WTC11 (cell line): ENCODE results near the gene IFITM5. TPM values are rescaled to one million over a fixed set of nuclear protein-coding genes. Genes with fewer than 3 reads are reported as not detected.

Source experiments
- ARID4B ChIP-seq: sonication (generic); formaldehyde crosslinking; IDR thresholded peaks from 2 replicates; pipeline ENCODE4 v1.8.0; 2023; ENCODE audit warnings: missing genetic modification reagents, mild to moderate bottlenecking, borderline replicate concordance
- ATF2 ChIP-seq: sonication (generic); formaldehyde crosslinking; IDR thresholded peaks from 2 replicates; pipeline ENCODE4 v1.8.1; 2022; ENCODE audit warnings: low read depth, missing genetic modification reagents, borderline replicate concordance
- ATF6 ChIP-seq: sonication (generic); formaldehyde crosslinking; IDR thresholded peaks from 2 replicates; pipeline ENCODE4 v1.8.1; 2023; ENCODE audit warnings: mild to moderate bottlenecking, missing genetic modification reagents
- CTCF ChIP-seq: fragments of 200-600 bp; IDR thresholded peaks from 2 replicates; pipeline ENCODE4 v1.8.0; 2022; ENCODE audit warnings: antibody characterized with exemption
- ELF4 ChIP-seq: sonication (generic); formaldehyde crosslinking; IDR thresholded peaks from 2 replicates; pipeline ENCODE4 v1.8.1; 2022; ENCODE audit warnings: low read depth, mild to moderate bottlenecking, moderate library complexity, missing genetic modification reagents
- EMX1 ChIP-seq: fragments of 250-450 bp; sonication (Bioruptor Pico); IDR thresholded peaks from 2 replicates; pipeline ENCODE4 v1.8.0; 2021; ENCODE audit warnings: mild to moderate bottlenecking
- HMGA2 ChIP-seq: fragments of 250-450 bp; sonication (Bioruptor Pico); IDR thresholded peaks from 2 replicates; pipeline ENCODE4 v1.4.0; 2021; ENCODE audit warnings: mild to moderate bottlenecking, moderate library complexity
- NFATC4 ChIP-seq: fragments of 250-450 bp; sonication (Bioruptor Pico); IDR thresholded peaks from 2 replicates; pipeline ENCODE4 v1.9.0; 2021; ENCODE audit warnings: mild to moderate bottlenecking
- SMAD4 ChIP-seq: sonication (generic); formaldehyde crosslinking; IDR thresholded peaks from 2 replicates; pipeline ENCODE4 v1.8.0; 2022; ENCODE audit warnings: mild to moderate bottlenecking, missing genetic modification reagents
- TP53 ChIP-seq: sonication (generic); formaldehyde crosslinking; IDR thresholded peaks from 2 replicates; pipeline ENCODE4 v1.8.1; 2023; ENCODE audit warnings: mild to moderate bottlenecking, missing genetic modification reagents
- ZMAT4 ChIP-seq: fragments of 250-450 bp; sonication (Bioruptor Pico); IDR thresholded peaks from 2 replicates; pipeline ENCODE4 v1.9.0; 2021; ENCODE audit warnings: mild to moderate bottlenecking
- ZNF532 ChIP-seq: fragments of 250-450 bp; sonication (Bioruptor Pico); IDR thresholded peaks from 2 replicates; pipeline ENCODE4 v1.9.0; 2021; ENCODE audit warnings: mild to moderate bottlenecking, borderline replicate concordance
- total RNA-seq: library from RNA; stranded (reverse); gene quantifications from 3 replicates; pipeline ENCODE4 v1.2.3, GENCODE V29; 2021

The IFITM5 gene
- total RNA-seq, 1 experiment from 2014 or later: not detected

DNA sequence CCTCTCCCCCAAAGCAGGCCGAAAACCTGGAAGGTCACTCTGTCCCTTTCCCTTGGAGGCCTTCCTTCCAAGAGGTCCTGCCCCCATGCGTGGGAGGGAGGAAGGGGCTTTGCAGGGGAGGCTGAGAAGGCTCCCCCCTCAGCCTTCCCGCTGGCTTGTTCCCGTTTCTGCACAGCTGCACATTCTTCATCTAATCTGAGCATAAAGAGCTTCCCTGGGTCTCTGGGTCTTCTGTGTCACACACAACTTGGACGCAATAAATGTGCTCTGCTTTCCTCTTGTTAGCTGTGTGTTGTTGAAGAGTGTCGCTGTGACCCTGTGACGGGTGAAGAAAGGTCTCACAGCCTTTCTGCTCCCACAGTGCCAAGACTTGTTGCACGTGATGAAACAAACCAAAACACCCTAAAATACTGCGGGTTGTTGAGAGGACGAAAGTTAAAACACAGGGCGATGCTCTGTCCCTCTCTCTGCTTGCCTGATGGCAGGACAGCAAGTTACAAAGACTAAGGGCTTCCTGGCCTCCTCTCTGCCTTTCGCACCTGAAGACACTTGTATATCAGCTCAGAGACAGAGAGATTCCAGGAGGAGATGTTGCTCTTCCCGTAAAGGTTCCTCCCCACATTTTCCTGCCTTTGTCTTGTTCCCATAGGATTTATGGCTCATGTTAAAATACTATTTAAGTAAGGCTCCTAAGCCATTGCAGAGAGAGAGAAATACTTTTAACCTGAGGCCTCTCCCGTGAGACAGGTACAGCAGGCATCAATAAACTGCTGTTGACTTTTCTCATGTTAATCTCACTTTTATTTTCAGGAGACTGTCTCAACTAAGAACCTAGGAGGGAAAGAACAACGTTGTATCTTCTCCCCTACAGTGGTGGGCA is 36.7 kb upstream of the IFITM5 start (continued):
- TF ChIP-seq ARID4B (CRISPR knock-in tag) (no peak), SMAD4 (CRISPR knock-in tag) (no peak), CTCF (no peak), ELF4 (CRISPR knock-in tag) (no peak), ATF2 (CRISPR knock-in tag) (no peak), HMGA2 (CRISPR knock-in tag) (no peak), EMX1 (CRISPR knock-in tag) (no peak), NFATC4 (CRISPR knock-in tag) (no peak), ZMAT4 (CRISPR knock-in tag) (no peak), ZNF532 (CRISPR knock-in tag) (no peak), TP53 (CRISPR knock-in tag) (no peak), ATF6 (CRISPR knock-in tag) (no peak)
- TF ChIP-seq, all 79 proteins: peak for 0
